ENCODE results near the gene ELMO1.

Gene ELMO1

DNA sequence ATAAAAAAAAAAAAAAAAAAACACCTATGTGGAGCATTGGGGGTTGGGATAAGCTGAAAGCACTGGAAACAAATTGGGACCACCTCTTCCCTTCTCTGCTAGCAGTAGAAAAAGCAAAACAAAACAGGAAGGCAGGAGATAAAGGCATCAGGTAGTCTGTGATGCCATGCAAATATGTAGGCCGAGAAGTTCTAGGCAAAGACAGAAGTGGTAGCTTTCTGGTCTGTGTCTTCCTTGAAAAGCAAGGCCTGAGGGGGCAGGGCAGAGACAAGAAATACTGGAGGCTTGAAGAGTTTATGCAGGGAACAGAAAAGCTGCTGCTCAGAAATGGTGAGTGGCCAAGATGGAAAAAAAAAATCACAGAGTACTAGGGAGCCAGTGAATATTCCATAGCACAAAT is 111.1 kb downstream of the ELMO1 start:
- Histone ChIP-seq H3K27ac (no peak overlapping the region), H3K4me3 (no peak overlapping the region)
- DNase-seq (ENCODE audit: low spot score): no peak
- TF ChIP-seq, protein P1, sequence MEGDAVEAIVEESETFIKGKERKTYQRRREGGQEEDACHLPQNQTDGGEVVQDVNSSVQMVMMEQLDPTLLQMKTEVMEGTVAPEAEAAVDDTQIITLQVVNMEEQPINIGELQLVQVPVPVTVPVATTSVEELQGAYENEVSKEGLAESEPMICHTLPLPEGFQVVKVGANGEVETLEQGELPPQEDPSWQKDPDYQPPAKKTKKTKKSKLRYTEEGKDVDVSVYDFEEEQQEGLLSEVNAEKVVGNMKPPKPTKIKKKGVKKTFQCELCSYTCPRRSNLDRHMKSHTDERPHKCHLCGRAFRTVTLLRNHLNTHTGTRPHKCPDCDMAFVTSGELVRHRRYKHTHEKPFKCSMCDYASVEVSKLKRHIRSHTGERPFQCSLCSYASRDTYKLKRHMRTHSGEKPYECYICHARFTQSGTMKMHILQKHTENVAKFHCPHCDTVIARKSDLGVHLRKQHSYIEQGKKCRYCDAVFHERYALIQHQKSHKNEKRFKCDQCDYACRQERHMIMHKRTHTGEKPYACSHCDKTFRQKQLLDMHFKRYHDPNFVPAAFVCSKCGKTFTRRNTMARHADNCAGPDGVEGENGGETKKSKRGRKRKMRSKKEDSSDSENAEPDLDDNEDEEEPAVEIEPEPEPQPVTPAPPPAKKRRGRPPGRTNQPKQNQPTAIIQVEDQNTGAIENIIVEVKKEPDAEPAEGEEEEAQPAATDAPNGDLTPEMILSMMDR (IDR thresholded peaks at IDR 0.05): no peak

DNA sequence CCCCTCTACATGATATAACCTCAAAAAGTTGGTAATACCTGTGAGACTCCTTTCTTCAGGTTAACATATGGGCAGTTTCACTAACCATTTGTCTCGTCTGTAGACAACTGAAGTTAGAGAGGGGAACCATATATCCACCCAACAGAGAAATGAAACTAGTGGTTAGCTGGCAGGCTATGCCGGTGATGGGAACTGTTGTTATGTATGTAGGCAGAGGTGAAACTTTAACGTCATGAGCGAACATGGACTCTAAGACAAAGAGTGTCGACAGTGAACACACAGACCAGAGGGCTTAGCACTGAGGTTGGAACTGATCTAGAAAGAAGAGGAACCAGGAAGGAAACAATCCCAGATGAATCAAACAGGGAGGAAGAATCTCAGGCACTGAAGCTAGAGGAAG is 112.4 kb downstream of the ELMO1 start:
- Histone ChIP-seq H3K27ac (no peak overlapping the region), H3K4me3 (no peak overlapping the region)
- TF ChIP-seq, protein P1 (IDR thresholded peaks at IDR 0.05): no peak
- no peak for DNase-seq (ENCODE audit: low spot score)

DNA sequence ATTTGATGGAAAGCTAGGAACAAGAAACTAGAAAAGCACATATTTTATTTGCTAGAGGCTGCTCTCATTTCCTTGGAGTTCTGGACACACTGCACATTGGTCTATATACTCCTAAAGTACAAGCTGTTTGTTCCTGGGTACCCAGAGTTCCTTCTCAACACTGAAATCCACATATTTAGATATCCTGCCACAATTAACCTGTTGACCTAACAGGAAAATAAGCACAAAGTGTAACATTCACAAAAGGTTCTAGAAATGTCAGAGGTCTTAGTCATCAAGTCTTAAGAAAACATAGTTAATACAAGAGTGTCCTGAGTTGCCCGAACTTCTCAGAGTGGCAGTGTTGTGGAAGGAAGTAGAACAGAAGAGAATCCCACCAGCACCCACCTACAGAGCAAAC is 115.6 kb downstream of the ELMO1 start:
- Histone ChIP-seq H3K27ac (peak overlapping the region in 1 of 2 donors; percentile 47), H3K4me3 (no peak overlapping the region)
- no peak for DNase-seq (ENCODE audit: low spot score)
- TF ChIP-seq, protein P1 (IDR thresholded peaks at IDR 0.05): no peak

DNA sequence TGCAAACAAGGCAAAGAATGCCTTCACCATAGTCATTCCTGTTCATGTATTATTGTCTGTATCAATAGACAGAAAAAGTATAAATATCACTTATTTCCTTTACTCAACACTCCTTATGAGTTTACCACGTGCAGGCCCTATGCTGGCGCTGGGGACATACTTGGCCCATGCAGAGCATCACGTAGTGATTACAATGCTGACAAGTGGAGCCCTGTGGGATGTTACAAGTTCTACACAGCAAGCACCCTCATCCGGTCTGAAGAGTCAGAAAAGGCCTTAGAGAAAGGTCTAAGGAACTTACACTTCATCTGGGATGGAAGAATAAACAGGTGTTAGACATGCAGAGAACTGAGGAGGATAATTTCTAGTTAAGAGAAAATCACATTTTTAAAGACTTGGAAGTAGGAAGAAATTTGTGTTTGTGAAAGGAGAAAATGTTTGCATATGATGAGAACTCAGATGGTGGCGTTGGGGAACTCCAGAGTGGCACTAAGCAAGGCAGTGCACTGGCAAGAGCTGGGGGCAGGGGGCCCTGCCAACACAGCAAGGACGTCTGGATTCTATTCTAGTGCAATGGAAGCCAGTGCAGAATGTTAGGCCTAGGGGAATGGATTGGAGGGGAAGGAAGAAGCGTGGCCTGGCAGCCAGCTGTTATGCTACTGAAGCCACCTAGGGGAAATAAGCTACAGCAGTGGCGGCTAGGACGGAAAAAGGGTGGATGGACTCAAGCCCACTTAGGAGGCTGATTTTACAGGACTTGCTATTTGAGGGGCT is 116.2 kb downstream of the ELMO1 start:
- peak overlapping the region in 1 of 2 donors; percentile 47 for H3K27ac ChIP-seq
- TF ChIP-seq, protein P1 (IDR thresholded peaks at IDR 0.05): no peak
- no peak overlapping the region for H3K4me3 ChIP-seq
- DNase-seq (ENCODE audit: low spot score): no peak

DNA sequence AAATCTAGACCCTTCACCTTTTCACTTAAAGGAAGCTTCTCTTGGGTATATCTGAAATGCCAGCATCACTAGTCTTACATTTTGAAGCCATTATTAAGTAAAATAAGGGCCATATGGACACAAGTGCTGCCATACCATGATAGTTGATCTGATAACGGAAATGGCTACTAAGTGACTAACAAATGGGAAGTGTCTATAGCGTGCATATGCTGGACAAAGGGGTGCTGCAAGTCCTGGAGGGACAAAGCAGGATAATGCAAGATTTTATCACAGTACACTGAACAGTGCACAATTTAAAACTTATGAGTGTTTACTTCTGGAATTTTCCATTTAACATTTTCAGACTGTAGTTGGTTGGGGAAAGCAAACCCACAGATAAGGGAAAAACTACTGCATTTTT is 117.9 kb downstream of the ELMO1 start:
- no peak for DNase-seq (ENCODE audit: low spot score)
- H3K27ac ChIP-seq: no peak overlapping the region

DNA sequence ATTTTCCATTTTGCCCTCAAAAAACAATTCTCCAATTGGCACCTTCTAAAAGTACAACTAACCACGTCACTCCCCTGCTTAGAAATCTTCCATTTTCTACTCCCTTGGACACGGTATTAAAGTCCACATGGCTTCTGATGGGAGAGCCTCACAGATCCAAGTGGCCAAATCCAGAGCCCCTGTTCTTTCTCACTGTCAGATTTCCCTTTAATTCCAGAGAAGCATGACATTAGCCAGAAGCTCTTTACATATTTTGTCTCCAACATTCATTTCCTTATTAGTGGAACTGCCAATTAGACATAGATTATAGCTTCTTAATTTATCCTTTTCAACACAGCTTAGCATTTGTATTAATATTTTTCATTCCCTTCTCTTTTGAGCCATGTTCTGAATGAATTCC is 118.7 kb downstream of the ELMO1 start:
- TF ChIP-seq, protein P1 (IDR thresholded peaks at IDR 0.05): no peak
- H3K4me3 ChIP-seq: no peak overlapping the region
- H3K27ac ChIP-seq: no peak overlapping the region
- DNase-seq (ENCODE audit: low spot score): no peak

More for the DNA sequence above, 117.9 kb downstream of the ELMO1 start:
- H3K4me3 ChIP-seq: no peak overlapping the region
- TF ChIP-seq, protein P1 (IDR thresholded peaks at IDR 0.05): no peak

DNA sequence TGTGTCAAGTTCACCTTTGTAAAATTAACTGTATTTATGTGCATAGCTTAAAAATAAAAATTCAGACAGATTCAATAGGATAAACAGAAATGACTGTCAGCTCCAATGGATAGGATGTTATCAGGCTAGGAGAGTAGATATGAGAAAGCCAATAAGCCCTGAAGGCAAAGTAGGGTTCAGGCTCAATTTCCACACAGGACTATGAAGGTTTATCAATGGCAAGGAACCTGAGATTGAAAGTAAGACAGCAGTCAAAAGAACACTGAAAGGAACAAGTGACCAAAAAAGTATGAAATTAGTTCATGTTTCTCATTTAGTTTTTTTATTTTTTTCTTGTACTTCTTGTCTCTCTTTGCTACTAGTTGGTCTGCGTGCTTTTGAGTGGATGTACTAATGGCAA is 121.4 kb downstream of the ELMO1 start:
- Histone ChIP-seq H3K4me3 (no peak overlapping the region), H3K27ac (no peak overlapping the region)
- no peak for DNase-seq (ENCODE audit: low spot score)
- TF ChIP-seq, protein P1 (IDR thresholded peaks at IDR 0.05): no peak
